GM12892 (cell line): ENCODE measurements around the gene MROH7.
"Not testable (repeated sequence)": the region's sequence is repeated elsewhere in the genome, so short reads cannot be mapped to it uniquely, and the experiment has no call there.

ENCODE experiments used
- POLR2A ChIP-seq: IDR thresholded peaks from 2 replicates; pipeline ENCODE4 v1.6.1; 2011; ENCODE audit warnings: low read depth, low read length, control low read depth
- POLR2AphosphoS5 ChIP-seq: IDR thresholded peaks from 2 replicates; pipeline ENCODE4 v1.6.1; 2011; ENCODE audit warnings: low read depth, low read length, control low read depth
- TAF1 ChIP-seq: IDR thresholded peaks from 2 replicates; pipeline ENCODE4 v1.6.1; 2011; ENCODE audit warnings: low read depth, mild to moderate bottlenecking, control low read depth, low read length, borderline replicate concordance

GRCh38 chr1:54636461-54637446, 4.8 kb upstream of the MROH7 start:
- not testable (repeated sequence) for TF ChIP-seq POLR2A, TAF1, POLR2AphosphoS5
